ENCODE data around the gene MARF1. TPM values are rescaled to one million over a fixed set of nuclear protein-coding genes. Genes with fewer than 3 reads are reported as not detected.
"Not testable (repeated sequence)": the region's sequence is repeated elsewhere in the genome, so short reads cannot be mapped to it uniquely, and the experiment has no call there.

The MARF1 gene
- total RNA-seq (10.3 and 14.1 TPM in 2 replicates), polyA plus RNA-seq (6.6 and 8.8 TPM in 2 replicates)

- H3K27me3 ChIP-seq = no peaks in the 10 kb centered on the region
- H3K9me3 ChIP-seq (ENCODE audit: low read depth) = no peaks in the 10 kb centered on the region
- peak; percentile 98 for DNase-seq (ENCODE audit: low read depth in 1 of 2, low spot score in 1 of 2)
- peak within 1 kb of the TSS; percentile 74 for H3K4me3 ChIP-seq
- H3K4me1 ChIP-seq (ENCODE audit: low read depth) = peaks cover 6% of the 10 kb centered on the region
- H3K36me3 ChIP-seq = peaks cover 6% of the 10 kb centered on the region
- TF ChIP-seq CTCF (IDR thresholded peaks at IDR 0.05; ENCODE audit: low read depth, low read length) = peak; percentile 56
- peak within 1 kb of the TSS; percentile 94 for H3K27ac ChIP-seq
These were observed at the start of gene MARF1 for GRCh38 chr16:15643048-15643945. Gene MARF1 (minus strand): TSS chr16:15643154. CDS start chr16:15639233, 3,921 bp downstream.

GRCh38 chr16:15692508-15692907 is 49.6 kb upstream of the MARF1 start:
- peaks cover 29% of the 10 kb centered on the region for H3K36me3 ChIP-seq
- not testable (repeated sequence) for H3K27ac ChIP-seq; H3K27me3 ChIP-seq; DNase-seq (ENCODE audit: low read depth in 1 of 2, low spot score in 1 of 2); H3K4me1 ChIP-seq (ENCODE audit: low read depth); H3K9me3 ChIP-seq (ENCODE audit: low read depth); H3K4me3 ChIP-seq

GRCh38 chr16:15691046-15691445 is 48.1 kb upstream of the MARF1 start:
- no peak for TF ChIP-seq CTCF (IDR thresholded peaks at IDR 0.05; ENCODE audit: low read depth, low read length)
- Histone ChIP-seq H3K36me3 (peaks cover 22% of the 10 kb centered on the region), H3K4me3 (no peak overlapping the region), H3K9me3 (ENCODE audit: low read depth) (no peaks in the 10 kb centered on the region), H3K27ac (no peak overlapping the region), H3K4me1 (ENCODE audit: low read depth) (no peaks in the 10 kb centered on the region), H3K27me3 (no peaks in the 10 kb centered on the region)
- no peak for DNase-seq (ENCODE audit: low read depth in 1 of 2, low spot score in 1 of 2)

GRCh38 chr16:15690296-15690695 is 47.3 kb upstream of the MARF1 start:
- Histone ChIP-seq H3K27me3 (no peaks in the 10 kb centered on the region), H3K9me3 (ENCODE audit: low read depth) (no peaks in the 10 kb centered on the region), H3K27ac (no peak overlapping the region), H3K4me3 (no peak overlapping the region), H3K4me1 (ENCODE audit: low read depth) (no peaks in the 10 kb centered on the region), H3K36me3 (peaks cover 22% of the 10 kb centered on the region)
- DNase-seq (ENCODE audit: low read depth in 1 of 2, low spot score in 1 of 2) = no peak
- TF ChIP-seq CTCF (IDR thresholded peaks at IDR 0.05; ENCODE audit: low read depth, low read length) = no peak

- no peak for DNase-seq (ENCODE audit: low read depth in 1 of 2, low spot score in 1 of 2)
- peaks cover 19% of the 10 kb centered on the region for H3K36me3 ChIP-seq
- H3K27ac ChIP-seq = no peak overlapping the region
These were observed 46.3 kb upstream of the MARF1 start for GRCh38 chr16:15689290-15689689.

More at GRCh38 chr16:15689290-15689689, 46.3 kb upstream of the MARF1 start:
- no peak for TF ChIP-seq CTCF (IDR thresholded peaks at IDR 0.05; ENCODE audit: low read depth, low read length)
- Histone ChIP-seq H3K4me1 (ENCODE audit: low read depth) (no peaks in the 10 kb centered on the region), H3K9me3 (ENCODE audit: low read depth) (no peaks in the 10 kb centered on the region), H3K4me3 (no peak overlapping the region), H3K27me3 (no peaks in the 10 kb centered on the region)

Measured in cardiac muscle cell (in vitro differentiated cells and primary cell).